Neural cell (in vitro differentiated cells): Measurements from ENCODE around the gene GRPEL2. TPM values are rescaled to one million over a fixed set of nuclear protein-coding genes. Genes with fewer than 3 reads are reported as not detected.

ENCODE experiments used
- H2AFZ ChIP-seq: fragments of 200-600, 300-800 bp; sonication (generic), shearing (Covaris generic); 2 replicates; pipeline ENCODE4 v1.6.0; 2014; ENCODE audit warnings: low read depth, mild to moderate bottlenecking, antibody characterized with exemption, low read length, moderate library complexity
- H3F3A ChIP-seq: fragments of 200-600 bp; shearing (Covaris generic); 2 replicates; pipeline ENCODE4 v1.6.1; 2016; ENCODE audit warnings: mild to moderate bottlenecking, moderate library complexity, mixed read lengths, antibody characterized with exemption, low read length; ENCODE audit not compliant: insufficient read depth, poor library complexity, severe bottlenecking
- H3K27ac ChIP-seq: fragments of 200-600, 300-800 bp; sonication (generic), shearing (Covaris generic); 2 replicates; pipeline ENCODE4 v1.5.1; 2014; ENCODE audit warnings: mild to moderate bottlenecking, low read length, moderate library complexity
- H3K27me3 ChIP-seq: fragments of 300-800, 200-600 bp; sonication (generic), shearing (Covaris generic); 2 replicates; pipeline ENCODE4 v1.6.0; 2014; ENCODE audit warnings: mild to moderate bottlenecking, low read depth, low read length, moderate library complexity; ENCODE audit not compliant: insufficient read depth
- H3K36me3 ChIP-seq: fragments of 300-800, 200-600 bp; sonication (generic), shearing (Covaris generic); 2 replicates; pipeline ENCODE4 v1.5.1; 2014; ENCODE audit warnings: mild to moderate bottlenecking, antibody characterized with exemption, low read length, moderate library complexity; ENCODE audit not compliant: insufficient read depth
- H3K4me2 ChIP-seq: fragments of 300-800, 200-600 bp; sonication (generic), shearing (Covaris generic); 2 replicates; pipeline ENCODE4 v1.6.0; 2014; ENCODE audit warnings: mild to moderate bottlenecking, low read length
- H3K4me3 ChIP-seq: fragments of 300-800, 200-600 bp; sonication (generic), shearing (Covaris generic); 2 replicates; pipeline ENCODE4 v1.5.1; 2014; ENCODE audit warnings: mild to moderate bottlenecking, low read length, moderate library complexity
- H3K79me2 ChIP-seq: fragments of 200-600 bp; shearing (Covaris generic); replicated peaks from 2 replicates; pipeline ENCODE4 v1.6.0; 2014; ENCODE audit warnings: mild to moderate bottlenecking, low read length, moderate library complexity; ENCODE audit not compliant: insufficient read depth
- H3K9ac ChIP-seq: fragments of 300-800, 200-600 bp; sonication (generic), shearing (Covaris generic); 2 replicates; pipeline ENCODE4 v1.6.1; 2016; ENCODE audit warnings: mild to moderate bottlenecking, low read length, mixed read lengths
- H3K9me2 ChIP-seq: fragments of 200-600 bp; shearing (Covaris generic); 2 replicates; pipeline ENCODE4 v1.6.1; 2016; ENCODE audit warnings: mild to moderate bottlenecking, low read length, mixed read lengths; ENCODE audit not compliant: insufficient read depth
- H3K9me3 ChIP-seq: fragments of 200-600, 300-800 bp; sonication (generic), shearing (Covaris generic); 2 replicates; pipeline ENCODE4 v1.6.1; 2016; ENCODE audit warnings: mild to moderate bottlenecking, mixed run types, low read length, moderate library complexity, mixed read lengths
- H4K20me1 ChIP-seq: fragments of 200-600 bp; shearing (Covaris generic); 2 replicates; pipeline ENCODE4 v1.6.1; 2016; ENCODE audit warnings: mild to moderate bottlenecking, mixed run types; ENCODE audit not compliant: insufficient read depth
- CTCF ChIP-seq: fragments of 450-650 bp; IDR thresholded peaks from 2 replicates; pipeline ENCODE4 v1.5.1; 2014; ENCODE audit warnings: antibody characterized with exemption, mild to moderate bottlenecking, moderate library complexity; ENCODE audit not compliant: poor library complexity, severe bottlenecking
- EP300 ChIP-seq: fragments of 450-650 bp; conservative IDR thresholded peaks from 2 replicates; pipeline ENCODE4 v1.6.1; 2014; ENCODE audit warnings: antibody characterized with exemption, mild to moderate bottlenecking, moderate library complexity; ENCODE audit not compliant: poor library complexity, severe bottlenecking
- EZH2 ChIP-seq: fragments of 200-600, 300-800 bp; shearing (Covaris generic), sonication (generic); IDR thresholded peaks from 2 replicates; pipeline ENCODE4 v1.6.1; 2014; ENCODE audit warnings: antibody characterized with exemption, low read length, borderline replicate concordance, mild to moderate bottlenecking; ENCODE audit not compliant: insufficient read depth, poor library complexity, severe bottlenecking
- MXI1 ChIP-seq: fragments of 450-650 bp; conservative IDR thresholded peaks from 2 replicates; pipeline ENCODE4 v1.6.1; 2014; ENCODE audit warnings: antibody characterized with exemption, mild to moderate bottlenecking; ENCODE audit not compliant: poor library complexity, severe bottlenecking
- POLR2AphosphoS5 ChIP-seq: IDR thresholded peaks from 2 replicates; pipeline ENCODE4 v1.6.1; 2012
- RAD21 ChIP-seq: fragments of 450-650 bp; conservative IDR thresholded peaks from 2 replicates; pipeline ENCODE4 v1.6.1; 2014; ENCODE audit warnings: antibody characterized with exemption, mild to moderate bottlenecking, moderate library complexity
- REST ChIP-seq: IDR thresholded peaks from 2 replicates; pipeline ENCODE4 v1.6.1; 2012; ENCODE audit warnings: borderline replicate concordance
- SMC3 ChIP-seq: fragments of 450-650 bp; conservative IDR thresholded peaks from 2 replicates; pipeline ENCODE4 v1.6.1; 2014; ENCODE audit warnings: antibody characterized with exemption, mild to moderate bottlenecking, moderate library complexity; ENCODE audit not compliant: poor library complexity
- TAF1 ChIP-seq: IDR thresholded peaks from 2 replicates; pipeline ENCODE4 v1.6.1; 2012; ENCODE audit warnings: low read depth
- polyA plus RNA-seq: library from polyadenylated mRNA; depleted of rRNA; stranded (reverse); fragments of >200 nt; gene quantifications from 2 replicates; pipeline ENCODE4 v1.2.3, GENCODE V29; 2014

The GRPEL2 gene
- polyA plus RNA-seq, 1 donor from 2014 or later: 19.3 TPM

- H3K27ac ChIP-seq: no peak overlapping the region
- no peaks in the 10 kb centered on the region for H3K9me2 ChIP-seq
- H3K79me2 ChIP-seq: no peaks in the 10 kb centered on the region
- H3K9ac ChIP-seq: no peak overlapping the region
- H3K4me2 ChIP-seq: no peak overlapping the region
- no peaks in the 10 kb centered on the region for H3K27me3 ChIP-seq
- no peak overlapping the region for H3K4me3 ChIP-seq
- no peaks in the 10 kb centered on the region for H3K9me3 ChIP-seq
- no peaks in the 10 kb centered on the region for H3F3A ChIP-seq
- no peak overlapping the region for H2AFZ ChIP-seq
- H4K20me1 ChIP-seq: no peaks in the 10 kb centered on the region
- H3K36me3 ChIP-seq: no peaks in the 10 kb centered on the region
- TF ChIP-seq TAF1 (no peak), RAD21 (no peak), EZH2 (no peak), CTCF (no peak), EP300 (no peak), MXI1 (no peak), REST (no peak), POLR2AphosphoS5 (no peak), SMC3 (no peak)
Measured at GRCh38 chr5:149310488-149310887, 34.8 kb upstream of the GRPEL2 start.

GRCh38 chr5:149310947-149311658 lies 34.2 kb upstream of the GRPEL2 start:
- H3K4me3 ChIP-seq: no peak overlapping the region
- no peak for TF ChIP-seq EP300
- no peak for TF ChIP-seq RAD21
- no peak for TF ChIP-seq SMC3
- TF ChIP-seq POLR2AphosphoS5: no peak
- TF ChIP-seq REST: no peak
- no peak for TF ChIP-seq EZH2
- no peak for TF ChIP-seq TAF1
- no peak for TF ChIP-seq CTCF
- TF ChIP-seq MXI1: no peak
- H2AFZ ChIP-seq: no peak overlapping the region

More at GRCh38 chr5:149310947-149311658, 34.2 kb upstream of the GRPEL2 start:
- no peaks in the 10 kb centered on the region for H3K27me3 ChIP-seq
- no peak overlapping the region for H3K27ac ChIP-seq
- H4K20me1 ChIP-seq: no peaks in the 10 kb centered on the region
- no peak overlapping the region for H3K9ac ChIP-seq
- H3K36me3 ChIP-seq: no peaks in the 10 kb centered on the region
- no peaks in the 10 kb centered on the region for H3K9me2 ChIP-seq
- H3K79me2 ChIP-seq: no peaks in the 10 kb centered on the region
- no peaks in the 10 kb centered on the region for H3K9me3 ChIP-seq
- no peaks in the 10 kb centered on the region for H3F3A ChIP-seq
- no peak overlapping the region for H3K4me2 ChIP-seq
